Measurements from ENCODE around the gene PHIP.
"Not testable (repeated sequence)": the region's sequence is repeated elsewhere in the genome, so short reads cannot be mapped to it uniquely, and the experiment has no call there.

PHIP gene

GRCh38 chr6:79005024-79005423 lies 73.0 kb downstream of the PHIP start:
- DNase-seq = no peak

GRCh38 chr6:79004239-79004638 lies 73.8 kb downstream of the PHIP start:
- no peak for DNase-seq

- DNase-seq = no peak
Observed at GRCh38 chr6:79001415-79001814, 76.6 kb downstream of the PHIP start.

GRCh38 chr6:78999737-79000136 lies 78.3 kb downstream of the PHIP start:
- no peak for DNase-seq

GRCh38 chr6:78995946-78996345 lies 82.1 kb downstream of the PHIP start:
- DNase-seq = no peak

- DNase-seq = no peak
Observed at GRCh38 chr6:78995346-78995745, 82.7 kb downstream of the PHIP start.

GRCh38 chr6:78993955-78994354 lies 84.1 kb downstream of the PHIP start:
- no peak for DNase-seq

GRCh38 chr6:78989191-78989590 lies 88.9 kb downstream of the PHIP start:
- no peak for DNase-seq

- no peak for DNase-seq
Observed at GRCh38 chr6:78986161-78986560, 91.9 kb downstream of the PHIP start.

GRCh38 chr6:78984225-78984950 lies 93.7 kb downstream of the PHIP start:
- no peak for DNase-seq

GRCh38 chr6:78967191-78967590 lies 110.9 kb downstream of the PHIP start:
- DNase-seq = no peak

- no peak for DNase-seq
Observed at GRCh38 chr6:78966542-78966941, 111.5 kb downstream of the PHIP start.

GRCh38 chr6:78962448-78962847 lies 115.6 kb downstream of the PHIP start:
- DNase-seq = no peak

- no peak for DNase-seq
Observed at GRCh38 chr6:78954740-78955139, 123.3 kb downstream of the PHIP start.

GRCh38 chr6:78953798-78954197 lies 124.3 kb downstream of the PHIP start:
- no peak for DNase-seq

GRCh38 chr6:78952362-78952761 lies 125.7 kb downstream of the PHIP start:
- DNase-seq = no peak

GRCh38 chr6:78948785-78949184 lies 129.3 kb downstream of the PHIP start:
- DNase-seq = no peak

GRCh38 chr6:78947962-78948361 lies 130.1 kb downstream of the PHIP start:
- no peak for DNase-seq

GRCh38 chr6:78947529-78947928 lies 130.5 kb downstream of the PHIP start:
- DNase-seq = no peak

- no peak for DNase-seq
Observed at GRCh38 chr6:78942446-78942845, 135.6 kb downstream of the PHIP start.

- no peak for DNase-seq
Observed at GRCh38 chr6:78936515-78936914, 141.5 kb downstream of the PHIP start.

GRCh38 chr6:78935553-78935952 lies 142.5 kb downstream of the PHIP start:
- no peak for DNase-seq

GRCh38 chr6:78925317-78925716 lies 152.7 kb downstream of the PHIP start:
- DNase-seq = no peak

- not testable (repeated sequence) for DNase-seq
Observed at GRCh38 chr6:78921168-78921567, 156.9 kb downstream of the PHIP start.

GRCh38 chr6:78917788-78918187 lies 160.3 kb downstream of the PHIP start:
- no peak for DNase-seq
